Body of pancreas (tissue), 4 donors: Measurements from ENCODE around the gene ELL2. TPM values are rescaled to one million over a fixed set of nuclear protein-coding genes. Genes with fewer than 3 reads are reported as not detected.

Experiments used
- ATAC-seq: fragments of 150-250 bp; one replicate; pipeline ENCODE4 v1.9.1; 2016
- DNase-seq, 4 donors: peaks; one replicate each; pipeline ENCODE4 v3.0.0-alpha.2; 2019
- H3K27ac ChIP-seq, 4 donors: fragments of 200-600 bp; sonication (generic); 1 replicate in 3 of 4; 2 replicates in 1 of 4; pipeline versions ENCODE4 v1.5.1 to v1.6.1; 2016 to 2019; ENCODE audit warnings: mild to moderate bottlenecking in 1 of 4, mixed read lengths in 1 of 4, moderate library complexity in 1 of 4
- H3K27me3 ChIP-seq, 2 donors: fragments of 200-600 bp; sonication (generic); one replicate each; pipeline ENCODE4 v1.6.0; 2016; ENCODE audit warnings: mild to moderate bottlenecking in 1 of 2
- H3K36me3 ChIP-seq, 2 donors: fragments of 200-600 bp; sonication (generic); replicated peaks in 1 of 2; 2 replicates each; pipeline ENCODE4 v1.5.1; 2016; ENCODE audit warnings: low read depth in 2 of 2; ENCODE audit not compliant: insufficient read depth in 1 of 2
- H3K4me1 ChIP-seq: fragments of 200-600 bp; sonication (generic); one replicate; pipeline ENCODE4 v1.6.0; 2016
- H3K4me3 ChIP-seq, 2 donors: fragments of 200-600 bp; sonication (generic); 1 replicate in 1 of 2; 2 replicates in 1 of 2; pipeline ENCODE4 v1.5.1; 2016 to 2019
- H3K9me3 ChIP-seq, 3 donors: fragments of 200-600 bp; sonication (generic); 1 replicate in 2 of 3; 2 replicates in 1 of 3; pipeline ENCODE4 v1.5.1; 2016
- CTCF ChIP-seq, 7 experiments: fragments of 450-650 bp in 4 of 7; fragments of 200-600 bp in 3 of 7; sonication (generic) in 3 of 7; IDR thresholded peaks; one replicate each; pipeline ENCODE4 v1.5.1; 2016 to 2019; ENCODE audit warnings: antibody characterized with exemption in 7 of 7
- POLR2A ChIP-seq, 3 donors: fragments of 450-650 bp; IDR thresholded peaks; one replicate each; pipeline ENCODE4 v1.6.1; 2016; ENCODE audit warnings: antibody characterized with exemption in 3 of 3, mild to moderate bottlenecking in 2 of 3
- WGBS, 2 donors: methylation state at CpG; one replicate each; pipeline ENCODE4 v1.1.5; 2017; 5-methylcytosine and 5-hydroxymethylcytosine counted together
- intact Hi-C: fragments of 100-400 bp; cut with DNase I; formaldehyde crosslinking; loops from one replicate; pipeline ENCODE4 v1.15.1; 2023
- total RNA-seq, 2 donors: library from RNA; depleted of rRNA; stranded (reverse); fragments of >200 nt; gene quantifications; one replicate each; pipeline ENCODE4 v1.1.0, GENCODE V29; 2016

The ELL2 gene
- total RNA-seq, 2 donors from 2014 or later: 100 to 104 TPM

GRCh38 chr5:95956900-95957293, 4.8 kb downstream of the ELL2 start:
- intact Hi-C loops: no loop called here
- peaks cover 0 to 4% (median 0%) of the 10 kb centered on the region in 3 donors for H3K9me3 ChIP-seq
- peak overlapping the region in 1 of 4 donors; percentile 100 for H3K27ac ChIP-seq
- no peaks in the 10 kb centered on the region for H3K36me3 ChIP-seq
- H3K4me1 ChIP-seq: peaks cover 57% of the 10 kb centered on the region
- ATAC-seq (no peak), DNase-seq (no peak)
- TF ChIP-seq POLR2A (IDR thresholded peaks at IDR 0.05): no peak
- TF ChIP-seq CTCF (IDR thresholded peaks at IDR 0.05): no peak
- no peaks in the 10 kb centered on the region for H3K27me3 ChIP-seq
- no peak overlapping the region for H3K4me3 ChIP-seq

GRCh38 chr5:95956021-95956899, 5.4 kb downstream of the ELL2 start:
- H3K4me3 ChIP-seq: no peak overlapping the region
- no peak for TF ChIP-seq POLR2A (IDR thresholded peaks at IDR 0.05)
- TF ChIP-seq CTCF (IDR thresholded peaks at IDR 0.05): no peak
- H3K36me3 ChIP-seq: no peaks in the 10 kb centered on the region
- H3K4me1 ChIP-seq: peaks cover 63% of the 10 kb centered on the region
- no peaks in the 10 kb centered on the region for H3K27me3 ChIP-seq
- H3K27ac ChIP-seq: peak overlapping the region in 1 of 4 donors; percentile 100
- peaks cover 0 to 4% (median 0%) of the 10 kb centered on the region in 3 donors for H3K9me3 ChIP-seq
- intact Hi-C loops: no loop called here
- 27 to 39% methylated on average over 2 of the region's 2 CpGs for WGBS, 2 donors
- DNase-seq (no peak), ATAC-seq (no peak)

DNA sequence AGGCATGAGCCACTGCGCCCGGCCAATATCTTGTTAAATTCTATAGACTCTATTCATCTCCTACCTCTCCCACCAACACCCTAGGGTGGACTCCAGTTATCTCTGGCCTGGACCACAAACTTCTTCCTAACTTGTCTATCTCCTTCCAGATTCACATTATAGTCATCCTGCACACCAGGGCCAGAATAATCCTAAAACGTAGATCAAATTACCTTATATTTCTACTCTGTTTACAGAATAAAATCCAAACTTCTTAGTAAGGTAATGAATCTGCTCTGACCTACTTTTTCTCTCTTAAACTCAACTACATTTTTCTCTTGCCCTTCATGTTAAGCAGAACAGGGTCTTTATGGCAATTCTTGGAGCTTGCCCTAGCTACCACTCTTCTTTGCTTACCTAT, 6.9 kb downstream of the ELL2 start:
- peaks cover 71% of the 10 kb centered on the region for H3K4me1 ChIP-seq
- DNase-seq: no peak
- H3K27ac ChIP-seq: peak overlapping the region in 1 of 4 donors; percentile 19
- intact Hi-C loops: no loop called here
- TF ChIP-seq POLR2A (IDR thresholded peaks at IDR 0.05) (no peak), CTCF (IDR thresholded peaks at IDR 0.05) (no peak)
- no peaks in the 10 kb centered on the region for H3K27me3 ChIP-seq
- peaks cover 0 to 4% (median 0%) of the 10 kb centered on the region in 3 donors for H3K9me3 ChIP-seq
- no peak overlapping the region for H3K4me3 ChIP-seq
- H3K36me3 ChIP-seq: no peaks in the 10 kb centered on the region
- no peak for ATAC-seq
- 89 to 93% methylated on average over 3 of the region's 3 CpGs for WGBS, 2 donors

- DNase-seq (no peak), ATAC-seq (peak; percentile 26)
- peaks cover 71% of the 10 kb centered on the region for H3K4me1 ChIP-seq
- H3K4me3 ChIP-seq: no peak overlapping the region
- TF ChIP-seq POLR2A (IDR thresholded peaks at IDR 0.05): no peak
- TF ChIP-seq CTCF (IDR thresholded peaks at IDR 0.05): no peak
- peak overlapping the region in 1 of 4 donors; percentile 11 for H3K27ac ChIP-seq
- WGBS, 2 donors: 47 to 53% methylated on average over 5 of the region's 5 CpGs
- intact Hi-C loops: no loop called here
- H3K9me3 ChIP-seq: peaks cover 0 to 4% (median 0%) of the 10 kb centered on the region in 3 donors
- H3K27me3 ChIP-seq: no peaks in the 10 kb centered on the region
- H3K36me3 ChIP-seq: no peaks in the 10 kb centered on the region
These were observed 8.5 kb downstream of the ELL2 start for GRCh38 chr5:95953021-95953702.
